H1 (cell line): ENCODE data around the gene FAM3B. TPM values are rescaled to one million over a fixed set of nuclear protein-coding genes. Genes with fewer than 3 reads are reported as not detected.

Experiments
- BRCA1 ChIP-seq: IDR thresholded peaks from 2 replicates; pipeline ENCODE4 v1.6.1; 2012; ENCODE audit warnings: low read depth, low read length, improper control_type of control experiment
- NANOG ChIP-seq: IDR thresholded peaks from 2 replicates; pipeline ENCODE4 v1.6.1; 2011; ENCODE audit warnings: low read length, low read depth, mild to moderate bottlenecking, inconsistent platforms; ENCODE audit not compliant: insufficient read depth, poor library complexity, severe bottlenecking
- POU5F1 ChIP-seq: IDR thresholded peaks from 2 replicates; pipeline ENCODE4 v1.6.1; 2011; ENCODE audit warnings: low read depth, mild to moderate bottlenecking, low read length, moderate library complexity
- TBP ChIP-seq: IDR thresholded peaks from 2 replicates; pipeline ENCODE4 v1.6.1; 2011; ENCODE audit warnings: low read depth, low read length, improper control_type of control experiment
- polyA plus RNA-seq, 7 experiments: library from polyadenylated mRNA; depleted of rRNA in 3 of 7; stranded (reverse) in 5 of 7; unstranded in 2 of 7; fragments of >200 nt in 5 of 7; fragments of 200-250 nt in 2 of 7; gene quantifications; 1 replicate in 5 of 7; 2 replicates in 1 of 7; 4 replicates in 1 of 7; pipeline versions ENCODE4 v1.2.1 to v1.2.3, GENCODE V29; 2011 to 2013; ENCODE audit warnings: missing spikeins in 2 of 7, mixed read lengths in 2 of 7
- total RNA-seq: library from RNA; stranded (reverse); fragmentation: NEBNext Ultra II Directional; extraction: Animal tissue kit (Norgen Biotek cat#: 25700); gene quantifications from 2 replicates; pipeline ENCODE4 v1.2.1, GENCODE V29; 2021

FAM3B gene
- total and polyA plus RNA-seq, 2 of the 8 experiments (the other 6 are each of a cell fraction or from before 2014, with no cell fraction given), result 2.0 TPM

GRCh38 chr21:41321908-41322495, 5.4 kb downstream of the FAM3B start (continued):
- TF ChIP-seq BRCA1, result no peak
- TF ChIP-seq POU5F1, result no peak
- TF ChIP-seq TBP, result no peak
- no peak for TF ChIP-seq NANOG
